Caki2 (cell line): Measurements from ENCODE around the gene INSM2. TPM values are rescaled to one million over a fixed set of nuclear protein-coding genes. Genes with fewer than 3 reads are reported as not detected.

Experiments used
- DNase-seq: peaks from one replicate; pipeline ENCODE4 v3.0.0-alpha.2; 2015; ENCODE audit warnings: low read depth
- in situ Hi-C: cut with HindIII; loops from 2 replicates; pipeline ENCODE4 v1.10.0; 2016; ENCODE audit warnings: low sequenced_read_pairs, low pct_unique_long_range_greater_than_20kb, mixed read lengths
- total RNA-seq: library from RNA; depleted of rRNA; stranded (reverse); fragments of >200 nt; shearing (Covaris generic); gene quantifications from 2 replicates; pipeline ENCODE4 v1.2.3, GENCODE V29; 2014; ENCODE audit warnings: low replicate concordance; rRNA removed

Gene INSM2
- total RNA-seq: not detected in 2 replicates

- in situ Hi-C loops: no loop called here
- no peak for DNase-seq
Measured at GRCh38 chr14:35533357-35534207, at the start of gene INSM2. TSS of gene INSM2 (plus strand) at chr14:35534164. CDS start at chr14:35534253, 89 bp downstream.

GRCh38 chr14:35492569-35493014 lies 41.4 kb upstream of the INSM2 start:
- no peak for DNase-seq
- in situ Hi-C loops: no loop called here

GRCh38 chr14:35495278-35495677 lies 38.7 kb upstream of the INSM2 start:
- in situ Hi-C loops: no loop called here
- DNase-seq: no peak

DNA sequence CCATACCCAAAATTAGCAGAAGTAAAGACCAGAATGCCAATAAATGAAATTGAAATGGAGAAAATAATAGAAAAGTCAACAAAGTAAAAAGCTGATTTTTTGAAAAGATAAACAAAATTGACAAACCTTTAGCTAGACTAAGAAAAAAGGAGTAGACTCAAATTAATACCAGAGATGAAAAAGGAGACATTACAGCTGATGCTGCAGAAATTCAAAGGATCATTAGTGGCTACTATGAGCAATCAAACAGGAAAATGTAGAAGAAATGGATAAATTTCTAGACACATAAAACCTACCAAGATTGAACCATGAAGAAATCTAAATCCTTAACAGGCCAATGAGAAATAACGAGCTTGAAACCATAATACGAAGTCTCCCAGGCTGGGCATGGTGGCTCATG lies 34.8 kb upstream of the INSM2 start:
- in situ Hi-C loops: no loop called here

DNA sequence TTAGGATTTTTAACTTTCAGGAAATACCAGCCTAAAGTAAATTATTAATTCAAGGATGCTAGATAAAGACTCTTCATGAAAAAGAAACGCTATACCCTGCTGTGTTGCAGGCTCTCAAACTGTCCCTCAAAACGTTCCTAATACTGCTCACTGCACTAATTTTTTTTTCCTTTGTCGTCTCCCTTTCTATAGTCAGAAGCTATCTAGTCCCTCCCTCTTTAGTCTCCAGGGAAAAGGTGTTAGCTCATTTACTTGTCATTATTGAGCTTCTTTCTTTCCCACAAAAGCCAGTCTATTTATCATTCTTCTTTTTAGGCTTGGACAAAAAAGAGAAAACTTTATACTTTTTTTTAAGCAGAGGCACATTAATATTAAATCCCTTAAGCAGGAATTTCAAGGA lies 30.3 kb upstream of the INSM2 start:
- DNase-seq: no peak
- in situ Hi-C loops: no loop called here

More for the DNA sequence above, 34.8 kb upstream of the INSM2 start:
- DNase-seq: no peak

DNA sequence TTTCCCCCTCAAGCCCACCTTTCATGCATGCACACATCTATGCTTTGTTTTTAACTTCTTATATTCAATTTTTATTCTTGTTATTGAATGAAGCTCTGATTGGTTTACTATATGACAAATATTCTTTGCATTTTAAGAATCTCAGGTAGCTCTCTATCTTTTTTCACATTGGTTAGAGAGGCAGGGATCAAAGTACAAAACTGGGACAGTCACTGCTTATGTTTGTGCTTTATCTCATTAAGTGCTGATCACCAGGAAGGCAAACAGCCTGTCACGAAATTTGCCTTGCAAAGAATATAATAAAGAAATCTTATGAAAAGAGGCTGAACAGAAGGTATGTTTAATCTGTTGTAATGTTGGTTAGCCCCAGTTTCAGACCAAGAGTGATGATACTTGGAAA lies 29.7 kb upstream of the INSM2 start:
- DNase-seq: no peak
- in situ Hi-C loops: no loop called here

- no peak for DNase-seq
Measured at GRCh38 chr14:35506461-35506860, 27.5 kb upstream of the INSM2 start.

GRCh38 chr14:35506927-35507326 lies 27.0 kb upstream of the INSM2 start:
- DNase-seq: no peak
- in situ Hi-C loops: no loop called here

More at GRCh38 chr14:35506461-35506860, 27.5 kb upstream of the INSM2 start:
- in situ Hi-C loops: no loop called here

DNA sequence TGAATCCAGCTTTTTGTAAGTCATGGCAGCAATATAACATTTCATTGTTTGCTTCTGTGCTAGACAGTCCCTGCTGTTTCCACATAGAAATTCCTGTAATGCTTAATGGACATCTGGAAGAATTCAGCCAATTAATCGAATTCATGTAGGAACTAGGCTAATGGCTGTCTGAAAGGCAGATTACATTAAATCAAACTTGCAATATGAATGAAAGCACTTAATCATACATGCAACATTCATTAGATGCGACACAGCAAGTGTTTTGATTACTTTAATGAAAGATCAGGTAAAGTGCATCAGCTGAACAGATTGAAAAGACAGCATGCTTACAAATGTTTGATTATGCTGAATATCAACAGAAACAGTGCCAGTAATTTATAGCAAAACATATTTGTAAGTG lies 24.1 kb upstream of the INSM2 start:
- in situ Hi-C loops: no loop called here
- DNase-seq: no peak

GRCh38 chr14:35512765-35513164 lies 21.2 kb upstream of the INSM2 start:
- no peak for DNase-seq
- in situ Hi-C loops: no loop called here

- DNase-seq: no peak
- in situ Hi-C loops: no loop called here
Measured at GRCh38 chr14:35515916-35516315, 18.0 kb upstream of the INSM2 start.

DNA sequence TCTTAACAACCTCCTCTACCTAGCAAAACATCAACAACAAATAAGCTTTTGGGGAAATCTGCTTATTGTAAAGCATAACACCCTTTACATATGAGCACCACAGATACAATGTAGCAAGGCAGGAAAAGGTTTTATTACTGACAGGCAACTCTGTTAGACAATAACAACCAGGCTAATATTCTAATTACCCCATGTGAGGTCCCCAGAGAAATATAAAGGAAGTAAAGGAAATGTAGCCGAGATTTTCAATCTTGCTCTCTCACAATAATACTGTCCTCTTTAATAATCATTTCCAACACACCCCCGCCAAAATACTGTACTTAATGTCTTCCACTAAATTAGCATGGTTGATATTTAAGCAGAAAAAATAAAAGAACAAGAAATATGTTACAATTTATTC lies 14.0 kb upstream of the INSM2 start:
- no peak for DNase-seq

DNA sequence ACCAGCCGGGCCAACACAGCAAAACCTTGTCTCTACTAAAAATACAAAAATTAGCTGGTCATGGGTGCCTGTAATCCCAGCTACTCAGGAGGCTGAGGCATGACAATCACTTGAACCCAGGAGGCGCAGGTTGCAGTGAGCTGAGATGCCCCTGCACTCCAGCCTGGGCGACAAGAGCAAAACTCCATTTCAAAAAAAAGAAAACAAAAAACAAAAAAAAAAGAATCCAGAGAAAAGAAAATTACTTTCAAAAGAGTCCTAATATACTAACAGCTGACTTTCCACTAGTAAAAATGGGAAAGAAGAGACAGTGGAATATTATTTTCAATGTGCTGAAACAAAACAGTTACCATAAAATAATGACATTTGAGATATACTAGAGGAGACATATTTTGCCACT lies 8.3 kb upstream of the INSM2 start:
- in situ Hi-C loops: no loop called here
- DNase-seq: no peak

More for the DNA sequence above, 14.0 kb upstream of the INSM2 start:
- in situ Hi-C loops: no loop called here

GRCh38 chr14:35526962-35527361 lies 7.0 kb upstream of the INSM2 start:
- no peak for DNase-seq
- in situ Hi-C loops: no loop called here

- no peak for DNase-seq
- in situ Hi-C loops: no loop called here
Measured at GRCh38 chr14:35531960-35532747, 1.8 kb upstream of the INSM2 start.

GRCh38 chr14:35532783-35533356 lies 1.1 kb upstream of the INSM2 start:
- DNase-seq: no peak
- in situ Hi-C loops: no loop called here

DNA sequence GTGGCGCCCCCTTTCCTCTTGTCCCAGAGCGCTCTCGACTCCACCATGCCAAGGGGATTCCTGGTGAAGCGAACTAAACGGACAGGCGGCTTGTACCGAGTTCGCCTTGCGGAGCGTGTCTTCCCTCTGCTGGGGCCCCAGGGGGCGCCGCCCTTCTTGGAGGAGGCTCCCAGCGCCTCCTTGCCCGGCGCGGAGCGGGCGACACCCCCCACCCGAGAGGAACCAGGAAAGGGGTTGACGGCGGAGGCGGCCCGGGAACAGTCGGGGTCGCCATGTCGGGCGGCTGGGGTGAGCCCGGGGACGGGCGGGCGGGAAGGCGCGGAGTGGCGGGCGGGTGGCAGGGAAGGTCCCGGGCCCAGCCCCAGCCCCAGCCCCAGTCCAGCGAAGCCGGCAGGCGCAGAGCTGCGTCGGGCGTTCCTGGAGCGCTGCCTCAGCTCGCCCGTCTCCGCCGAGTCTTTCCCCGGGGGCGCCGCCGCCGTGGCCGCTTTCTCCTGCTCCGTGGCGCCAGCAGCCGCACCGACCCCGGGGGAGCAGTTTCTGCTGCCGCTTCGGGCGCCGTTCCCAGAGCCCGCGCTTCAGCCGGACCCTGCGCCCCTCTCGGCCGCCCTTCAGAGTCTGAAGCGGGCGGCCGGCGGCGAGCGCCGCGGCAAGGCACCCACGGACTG lies 376 bp downstream of the INSM2 start:
- in situ Hi-C loops: no loop called here
- DNase-seq: no peak

GRCh38 chr14:35534873-35535482 lies 1.0 kb downstream of the INSM2 start:
- in situ Hi-C loops: no loop called here
- peak; percentile 63 for DNase-seq
